ENCODE data around the gene AQP2.

DNA sequence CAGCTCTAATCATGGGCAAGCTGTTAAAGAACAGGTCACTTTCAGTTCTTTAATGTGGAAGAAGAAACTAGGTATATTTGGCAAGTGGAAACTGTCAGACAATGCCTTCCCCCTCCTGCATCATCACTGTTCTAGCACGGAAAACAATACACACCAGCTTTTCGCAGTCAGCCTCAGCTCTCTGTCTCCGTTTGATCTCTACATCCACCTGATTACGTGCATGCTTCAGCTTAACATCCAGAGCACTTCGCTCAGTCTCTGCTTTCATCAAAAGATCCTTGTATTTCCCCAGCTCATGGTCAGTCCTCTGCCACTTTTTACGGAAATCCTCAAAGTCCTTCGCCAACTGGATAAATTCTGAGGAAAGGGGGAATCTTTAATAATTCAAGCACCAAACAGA is 55.7 kb downstream of the AQP2 start:
- TF ChIP-seq ZC3H10 (CRISPR knock-in tag; IDR thresholded peaks at IDR 0.05), result no peak
- no peak for TF ChIP-seq POU6F1 (CRISPR knock-in tag; IDR thresholded peaks at IDR 0.05; ENCODE audit: borderline replicate concordance, low read depth)
- TF ChIP-seq, protein P1, sequence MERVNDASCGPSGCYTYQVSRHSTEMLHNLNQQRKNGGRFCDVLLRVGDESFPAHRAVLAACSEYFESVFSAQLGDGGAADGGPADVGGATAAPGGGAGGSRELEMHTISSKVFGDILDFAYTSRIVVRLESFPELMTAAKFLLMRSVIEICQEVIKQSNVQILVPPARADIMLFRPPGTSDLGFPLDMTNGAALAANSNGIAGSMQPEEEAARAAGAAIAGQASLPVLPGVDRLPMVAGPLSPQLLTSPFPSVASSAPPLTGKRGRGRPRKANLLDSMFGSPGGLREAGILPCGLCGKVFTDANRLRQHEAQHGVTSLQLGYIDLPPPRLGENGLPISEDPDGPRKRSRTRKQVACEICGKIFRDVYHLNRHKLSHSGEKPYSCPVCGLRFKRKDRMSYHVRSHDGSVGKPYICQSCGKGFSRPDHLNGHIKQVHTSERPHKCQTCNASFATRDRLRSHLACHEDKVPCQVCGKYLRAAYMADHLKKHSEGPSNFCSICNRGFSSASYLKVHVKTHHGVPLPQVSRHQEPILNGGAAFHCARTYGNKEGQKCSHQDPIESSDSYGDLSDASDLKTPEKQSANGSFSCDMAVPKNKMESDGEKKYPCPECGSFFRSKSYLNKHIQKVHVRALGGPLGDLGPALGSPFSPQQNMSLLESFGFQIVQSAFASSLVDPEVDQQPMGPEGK (CRISPR knock-in tag; IDR thresholded peaks at IDR 0.05; ENCODE audit: borderline replicate concordance), result no peak
